ENCODE data around the gene ANKRD60.

Gene ANKRD60

GRCh38 chr20:58244517-58245030 lies 16.1 kb upstream of the ANKRD60 start:
- no peak for FAIRE-seq

GRCh38 chr20:58243653-58244410 lies 15.4 kb upstream of the ANKRD60 start:
- FAIRE-seq: no peak

GRCh38 chr20:58242824-58243223 lies 14.4 kb upstream of the ANKRD60 start:
- no peak for FAIRE-seq

GRCh38 chr20:58241766-58242465 lies 13.5 kb upstream of the ANKRD60 start:
- no peak for FAIRE-seq

- no peak for FAIRE-seq
These were observed 12.0 kb upstream of the ANKRD60 start for GRCh38 chr20:58240471-58240870.

- no peak for FAIRE-seq
These were observed 10.8 kb upstream of the ANKRD60 start for GRCh38 chr20:58239216-58239615.

GRCh38 chr20:58238490-58238889 lies 10.0 kb upstream of the ANKRD60 start:
- FAIRE-seq: no peak

- no peak for FAIRE-seq
These were observed 9.1 kb upstream of the ANKRD60 start for GRCh38 chr20:58237318-58238132.

- FAIRE-seq: no peak
These were observed 8.3 kb upstream of the ANKRD60 start for GRCh38 chr20:58236612-58237317.

GRCh38 chr20:58235010-58235409 lies 6.6 kb upstream of the ANKRD60 start:
- no peak for FAIRE-seq

- FAIRE-seq: no peak
These were observed 5.6 kb upstream of the ANKRD60 start for GRCh38 chr20:58233881-58234528.

GRCh38 chr20:58233393-58233792 lies 4.9 kb upstream of the ANKRD60 start:
- no peak for FAIRE-seq

- FAIRE-seq: no peak
These were observed 3.2 kb upstream of the ANKRD60 start for GRCh38 chr20:58231683-58232082.

GRCh38 chr20:58229198-58229798 lies 845 bp upstream of the ANKRD60 start:
- no peak for FAIRE-seq

GRCh38 chr20:58228103-58228483 lies 360 bp downstream of the ANKRD60 start:
- FAIRE-seq: no peak

- FAIRE-seq: no peak
These were observed 906 bp downstream of the ANKRD60 start for GRCh38 chr20:58227391-58228102.

GRCh38 chr20:58225452-58226200 lies 2.8 kb downstream of the ANKRD60 start:
- no peak for FAIRE-seq

- FAIRE-seq: no peak
These were observed 3.5 kb downstream of the ANKRD60 start for GRCh38 chr20:58224974-58225373.

GRCh38 chr20:58224097-58224496 lies 4.4 kb downstream of the ANKRD60 start:
- no peak for FAIRE-seq

- no peak for FAIRE-seq
These were observed 5.0 kb downstream of the ANKRD60 start for GRCh38 chr20:58223358-58223941.
